Sigmoid colon (tissue), 7 donors: ENCODE measurements around the gene PTRHD1. TPM values are rescaled to one million over a fixed set of nuclear protein-coding genes. Genes with fewer than 3 reads are reported as not detected.
"Not testable (repeated sequence)": the region's sequence is repeated elsewhere in the genome, so short reads cannot be mapped to it uniquely, and the experiment has no call there.

Source experiments
- DNase-seq: peaks from one replicate; pipeline ENCODE4 v3.0.0-alpha.2; 2019
- H3K27ac ChIP-seq, 4 donors: fragments of 200-600 bp; sonication (generic); one replicate each; pipeline ENCODE4 v1.5.1; 2016 to 2019; ENCODE audit warnings: mild to moderate bottlenecking in 1 of 4
- H3K27me3 ChIP-seq, 3 donors: fragments of 200-600 bp; sonication (generic); one replicate each; pipeline ENCODE4 v1.5.1; 2019; ENCODE audit warnings: mild to moderate bottlenecking in 1 of 3
- H3K36me3 ChIP-seq, 4 donors: fragments of 200-600 bp; sonication (generic); one replicate each; pipeline ENCODE4 v1.5.1; 2016 to 2019
- H3K4me1 ChIP-seq, 4 donors: fragments of 200-600 bp; sonication (generic); one replicate each; pipeline ENCODE4 v1.5.1; 2017 to 2019
- H3K4me3 ChIP-seq, 4 donors: fragments of 200-600 bp; sonication (generic); one replicate each; pipeline ENCODE4 v1.5.1; 2017 to 2019; ENCODE audit warnings: mild to moderate bottlenecking in 2 of 4, moderate library complexity in 1 of 4
- H3K9me3 ChIP-seq, 4 donors: fragments of 200-600 bp in 3 of 4; sonication (generic) in 3 of 4; one replicate each; pipeline versions ENCODE4 v1.5.1 to v1.6.1; 2013 to 2019
- CTCF ChIP-seq, 4 experiments: fragments of 450-650 bp in 3 of 4; fragments of 200-600 bp in 1 of 4; IDR thresholded peaks; one replicate each; pipeline ENCODE4 v1.5.1; 2016 to 2019; ENCODE audit warnings: antibody characterized with exemption in 4 of 4, mild to moderate bottlenecking in 3 of 4, moderate library complexity in 2 of 4
- EP300 ChIP-seq, 4 donors: sonication (generic); formaldehyde crosslinking; IDR thresholded peaks; one replicate each; pipeline ENCODE4 v1.6.1; 2017; ENCODE audit warnings: antibody characterized with exemption in 4 of 4
- POLR2A ChIP-seq, 2 donors: fragments of 450-650 bp; IDR thresholded peaks; one replicate each; pipeline ENCODE4 v1.6.1; 2016; ENCODE audit warnings: antibody characterized with exemption in 2 of 2, mild to moderate bottlenecking in 2 of 2, moderate library complexity in 2 of 2
- POLR2AphosphoS5 ChIP-seq, 4 donors: sonication (generic); formaldehyde crosslinking; IDR thresholded peaks; one replicate each; pipeline ENCODE4 v1.6.1; 2017; ENCODE audit warnings: antibody characterized with exemption in 4 of 4
- WGBS, 2 donors: extraction: QIAGEN DNeasy Blood & Tissue Kit; methylation state at CpG; one replicate each; pipeline ENCODE4 v1.1.7; 2013; 5-methylcytosine and 5-hydroxymethylcytosine counted together
- intact Hi-C: fragments of 100-400 bp; cut with DNase I; formaldehyde crosslinking; loops from one replicate; pipeline ENCODE4 v1.15.1; 2023
- polyA plus RNA-seq, 3 donors: library from polyadenylated mRNA; stranded (reverse); fragments of 200-250 nt; gene quantifications; one replicate each; pipeline ENCODE4 v1.2.3, GENCODE V29; 2013
- total RNA-seq, 4 donors: library from RNA; depleted of rRNA; stranded (reverse); fragments of >200 nt; gene quantifications; one replicate each; pipeline ENCODE4 v1.1.0, GENCODE V29; 2016
- donor health status: healthy with polysubstance abuse.
- donor health status: Bipolar disorder and iron deficiency.
- donor health status: healthy.

PTRHD1 gene
- total and polyA plus RNA-seq, 7 donors = 10.5 to 56.4 (median 35.5) TPM

- H3K4me1 ChIP-seq, H3K27me3 ChIP-seq, H3K27ac ChIP-seq, intact Hi-C loops, H3K36me3 ChIP-seq, H3K9me3 ChIP-seq, DNase-seq, H3K4me3 ChIP-seq: not testable (repeated sequence)
- 88 to 99% methylated on average over 4 to 5 of the region's 5 CpGs for WGBS, 2 donors
Measured at GRCh38 chr2:24800487-24800886, 7.3 kb upstream of the PTRHD1 start.

GRCh38 chr2:24797644-24798043 is 4.5 kb upstream of the PTRHD1 start:
- 97 to 98% methylated on average over 2 of the region's 2 CpGs for WGBS, 2 donors
- no peak overlapping the region for H3K27ac ChIP-seq
- intact Hi-C loops = loop anchor here (10.0 kb wide), 1 partner anchor 673 kb away; the partner anchor contains the start of genes FAM228B and PFN4
- no peaks in the 10 kb centered on the region for H3K36me3 ChIP-seq
- no peaks in the 10 kb centered on the region for H3K27me3 ChIP-seq
- H3K9me3 ChIP-seq = no peaks in the 10 kb centered on the region
- DNase-seq = no peak
- peaks cover 0 to 11% (median 7%) of the 10 kb centered on the region in 4 donors for H3K4me1 ChIP-seq
- no peak overlapping the region for H3K4me3 ChIP-seq
- TF ChIP-seq POLR2AphosphoS5 (IDR thresholded peaks at IDR 0.05) (no peak), CTCF (IDR thresholded peaks at IDR 0.05) (no peak), POLR2A (IDR thresholded peaks at IDR 0.05) (no peak), EP300 (IDR thresholded peaks at IDR 0.05) (no peak)

GRCh38 chr2:24793761-24794435 is 707 bp upstream of the PTRHD1 start:
- peaks cover 0 to 17% (median 13%) of the 10 kb centered on the region in 4 donors for H3K4me1 ChIP-seq
- H3K9me3 ChIP-seq = no peaks in the 10 kb centered on the region
- 6% methylated on average over 14 of the region's 14 CpGs for WGBS, 2 donors
- no peaks in the 10 kb centered on the region for H3K36me3 ChIP-seq
- TF ChIP-seq POLR2AphosphoS5 (IDR thresholded peaks at IDR 0.05) (no peak), POLR2A (IDR thresholded peaks at IDR 0.05) (no peak), CTCF (IDR thresholded peaks at IDR 0.05) (no peak), EP300 (IDR thresholded peaks at IDR 0.05) (no peak)
- peak overlapping the region in 3 of 4 donors; percentile 92 to 97 (median 97) for H3K27ac ChIP-seq
- no peaks in the 10 kb centered on the region for H3K27me3 ChIP-seq
- intact Hi-C loops = loop anchor here (2.0 to 10.0 kb wide), 2 partner anchors 303 to 669 kb away; partner anchors contain the start of genes FAM228B, NCOA1 and PFN4
- no peak for DNase-seq
- peak overlapping the region; percentile 57 to 81 (median 75) for H3K4me3 ChIP-seq

- intact Hi-C loops = loop anchor here (2.0 to 10.0 kb wide), 2 partner anchors 302 to 668 kb away; partner anchors contain the start of genes FAM228B, NCOA1 and PFN4
- WGBS, 2 donors = 1 to 5% methylated on average over 6 of the region's 6 CpGs
- TF ChIP-seq POLR2A (IDR thresholded peaks at IDR 0.05) (no peak), POLR2AphosphoS5 (IDR thresholded peaks at IDR 0.05) (no peak), CTCF (IDR thresholded peaks at IDR 0.05) (no peak), EP300 (IDR thresholded peaks at IDR 0.05) (no peak)
- H3K9me3 ChIP-seq = no peaks in the 10 kb centered on the region
- peaks cover 0 to 17% (median 13%) of the 10 kb centered on the region in 4 donors for H3K4me1 ChIP-seq
- no peaks in the 10 kb centered on the region for H3K27me3 ChIP-seq
- H3K36me3 ChIP-seq = no peaks in the 10 kb centered on the region
- H3K27ac ChIP-seq = peak overlapping the region; percentile 92 to 98 (median 97)
- no peak for DNase-seq
- peak overlapping the region; percentile 57 to 81 (median 75) for H3K4me3 ChIP-seq
Measured at GRCh38 chr2:24792542-24792873, 683 bp downstream of the PTRHD1 start.

- no peak for DNase-seq
- no peaks in the 10 kb centered on the region for H3K9me3 ChIP-seq
- no peak for TF ChIP-seq POLR2AphosphoS5 (IDR thresholded peaks at IDR 0.05)
- TF ChIP-seq POLR2A (IDR thresholded peaks at IDR 0.05) = no peak
- TF ChIP-seq CTCF (IDR thresholded peaks at IDR 0.05) = no peak
- TF ChIP-seq EP300 (IDR thresholded peaks at IDR 0.05) = no peak
- 95 to 97% methylated on average over 5 of the region's 5 CpGs for WGBS, 2 donors
- no peak overlapping the region for H3K27ac ChIP-seq
- H3K36me3 ChIP-seq = no peaks in the 10 kb centered on the region
- peaks cover 0 to 17% (median 13%) of the 10 kb centered on the region in 4 donors for H3K4me1 ChIP-seq
- no peak overlapping the region for H3K4me3 ChIP-seq
- intact Hi-C loops = loop anchor here (10.0 kb wide), 1 partner anchor 667 kb away; the partner anchor contains the start of genes FAM228B and PFN4
- H3K27me3 ChIP-seq = no peaks in the 10 kb centered on the region
Measured at GRCh38 chr2:24791452-24791851, 1.7 kb downstream of the PTRHD1 start.
